HUES6 (cell line): ENCODE results near the gene GALNTL6.
"Not testable (repeated sequence)": the region's sequence is repeated elsewhere in the genome, so short reads cannot be mapped to it uniquely, and the experiment has no call there.

ENCODE experiments used
- H3K27ac ChIP-seq: 2 replicates; pipeline ENCODE4 v1.7.0; 2013; ENCODE audit warnings: low read depth, mild to moderate bottlenecking, low read length, inconsistent platforms
- H3K27me3 ChIP-seq: 2 replicates; pipeline ENCODE4 v1.6.1; 2013; ENCODE audit warnings: low read length; ENCODE audit not compliant: control insufficient read depth, insufficient read depth
- H3K36me3 ChIP-seq: 2 replicates; pipeline ENCODE4 v1.6.1; 2013; ENCODE audit warnings: low read length; ENCODE audit not compliant: control insufficient read depth, insufficient read depth
- H3K4me1 ChIP-seq: 2 replicates; pipeline ENCODE4 v1.6.1; 2013; ENCODE audit warnings: low read length; ENCODE audit not compliant: control insufficient read depth, insufficient read depth
- H3K4me3 ChIP-seq: 2 replicates; pipeline ENCODE4 v1.5.1; 2013; ENCODE audit warnings: low read depth, low read length
- H3K9ac ChIP-seq: one replicate; pipeline ENCODE4 v1.6.1; 2013; ENCODE audit warnings: mild to moderate bottlenecking, low read length
- H3K9me3 ChIP-seq: 2 replicates; pipeline ENCODE4 v1.6.1; 2013; ENCODE audit warnings: low read depth, low read length; ENCODE audit not compliant: control insufficient read depth, insufficient read depth

GALNTL6 gene

DNA sequence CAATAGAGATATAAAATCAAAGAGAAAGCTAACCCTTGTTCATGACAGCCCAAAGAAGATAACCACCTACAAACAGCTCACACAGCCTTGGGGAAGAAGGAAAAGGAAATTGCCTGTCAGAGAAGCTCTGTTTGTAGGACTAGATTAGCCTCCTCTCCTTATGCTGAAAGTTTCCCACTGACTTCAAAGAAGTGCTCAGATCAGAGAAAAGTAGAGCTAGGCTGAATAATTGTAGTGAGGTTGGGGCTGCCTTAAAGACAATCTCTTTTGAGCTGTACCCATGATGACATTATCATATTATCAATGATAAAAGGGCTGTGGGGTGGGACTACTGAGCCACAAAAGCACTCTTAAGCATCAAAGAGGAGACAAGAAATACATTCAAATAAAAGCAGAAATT lies 1132.4 kb downstream of the GALNTL6 start:
- Histone ChIP-seq H3K27me3 (no peaks in the 10 kb centered on the region), H3K36me3 (no peaks in the 10 kb centered on the region), H3K4me1 (0 out of 2 replicates have a peak, but pooled peaks cover 7% of the 10 kb centered on the region), H3K4me3 (no peak overlapping the region), H3K27ac (no peak overlapping the region), H3K9me3 (no peaks in the 10 kb centered on the region), H3K9ac (no peak overlapping the region)

- H3K36me3 ChIP-seq = no peaks in the 10 kb centered on the region
- 0 out of 2 replicates have a peak, but pooled peaks cover 7% of the 10 kb centered on the region for H3K4me1 ChIP-seq
- no peak overlapping the region for H3K4me3 ChIP-seq
- H3K27ac ChIP-seq = no peak overlapping the region
- no peak overlapping the region for H3K9ac ChIP-seq
- no peaks in the 10 kb centered on the region for H3K9me3 ChIP-seq
- H3K27me3 ChIP-seq = no peaks in the 10 kb centered on the region
Observed at GRCh38 chr4:172946503-172946902, 1133.3 kb downstream of the GALNTL6 start.

- Histone ChIP-seq H3K4me3 (no peak overlapping the region), H3K4me1 (0 out of 2 replicates have a peak, but pooled peaks cover 14% of the 10 kb centered on the region), H3K27ac (no peak overlapping the region), H3K27me3 (no peaks in the 10 kb centered on the region), H3K36me3 (no peaks in the 10 kb centered on the region), H3K9ac (no peak overlapping the region), H3K9me3 (no peaks in the 10 kb centered on the region)
Observed at GRCh38 chr4:172947594-172947993, 1134.4 kb downstream of the GALNTL6 start.

DNA sequence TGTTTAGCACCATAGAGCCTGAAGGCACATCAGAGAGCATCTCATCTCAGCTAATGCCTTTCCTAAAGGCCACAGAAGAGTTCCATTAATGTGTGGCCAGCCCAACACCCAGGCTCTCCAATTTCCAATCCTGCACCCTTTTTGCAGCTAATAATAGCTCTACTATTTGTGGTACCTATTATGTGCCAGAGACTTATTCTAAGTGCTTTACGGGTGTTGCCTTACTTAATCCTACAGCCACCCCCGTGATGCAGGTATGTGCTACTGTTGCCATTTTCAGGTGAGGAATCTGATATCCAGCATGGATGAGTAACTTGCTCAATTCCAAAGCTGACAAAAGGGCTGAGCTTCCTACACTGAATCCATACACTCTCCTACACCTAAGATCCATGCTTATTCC lies 1137.8 kb downstream of the GALNTL6 start:
- H3K36me3 ChIP-seq = no peaks in the 10 kb centered on the region
- H3K4me3 ChIP-seq = no peak overlapping the region
- 0 out of 2 replicates have a peak, but pooled peaks cover 7% of the 10 kb centered on the region for H3K4me1 ChIP-seq
- H3K27me3 ChIP-seq = no peaks in the 10 kb centered on the region
- H3K27ac ChIP-seq = no peak overlapping the region
- no peaks in the 10 kb centered on the region for H3K9me3 ChIP-seq
- H3K9ac ChIP-seq = no peak overlapping the region

DNA sequence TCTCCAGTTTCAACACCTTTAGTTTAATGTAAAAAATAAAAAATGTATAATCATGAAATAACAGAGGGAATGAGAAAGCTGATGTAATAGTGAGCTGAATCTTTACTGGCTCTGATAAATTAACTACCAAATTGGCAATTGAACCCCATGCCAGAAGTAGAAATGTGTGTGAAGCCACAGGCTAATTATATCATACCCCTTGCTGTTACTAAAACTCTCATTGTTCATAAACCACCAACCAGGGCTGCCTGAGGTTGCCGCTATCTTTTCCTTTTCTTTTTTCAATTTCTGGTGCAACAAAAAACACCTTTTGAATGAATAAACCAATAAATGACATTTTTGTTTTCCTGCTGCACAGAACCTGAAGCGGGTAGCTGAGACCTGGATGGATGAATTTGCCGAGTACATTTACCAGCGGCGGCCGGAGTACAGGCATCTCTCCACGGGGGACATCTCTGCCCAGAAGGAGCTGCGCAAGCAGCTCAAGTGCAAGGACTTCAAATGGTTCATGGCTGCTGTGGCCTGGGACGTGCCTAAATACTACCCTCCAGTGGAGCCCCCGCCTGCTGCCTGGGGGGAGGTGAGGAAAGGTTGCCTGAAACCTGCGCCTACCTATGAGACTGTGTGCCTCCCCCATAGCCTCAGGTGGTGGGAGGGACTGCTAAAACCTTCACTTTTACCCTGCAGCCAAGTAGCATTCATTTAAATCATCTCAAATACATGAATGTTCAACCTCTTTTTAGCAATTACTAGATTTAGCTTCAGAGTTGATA lies 1138.7 kb downstream of the GALNTL6 start:
- 0 out of 2 replicates have a peak, but pooled peaks cover 7% of the 10 kb centered on the region for H3K4me1 ChIP-seq
- H3K9me3 ChIP-seq = no peaks in the 10 kb centered on the region
- H3K27me3 ChIP-seq = no peaks in the 10 kb centered on the region
- no peak overlapping the region for H3K9ac ChIP-seq
- H3K4me3 ChIP-seq = no peak overlapping the region
- H3K36me3 ChIP-seq = no peaks in the 10 kb centered on the region
- H3K27ac ChIP-seq = no peak overlapping the region

DNA sequence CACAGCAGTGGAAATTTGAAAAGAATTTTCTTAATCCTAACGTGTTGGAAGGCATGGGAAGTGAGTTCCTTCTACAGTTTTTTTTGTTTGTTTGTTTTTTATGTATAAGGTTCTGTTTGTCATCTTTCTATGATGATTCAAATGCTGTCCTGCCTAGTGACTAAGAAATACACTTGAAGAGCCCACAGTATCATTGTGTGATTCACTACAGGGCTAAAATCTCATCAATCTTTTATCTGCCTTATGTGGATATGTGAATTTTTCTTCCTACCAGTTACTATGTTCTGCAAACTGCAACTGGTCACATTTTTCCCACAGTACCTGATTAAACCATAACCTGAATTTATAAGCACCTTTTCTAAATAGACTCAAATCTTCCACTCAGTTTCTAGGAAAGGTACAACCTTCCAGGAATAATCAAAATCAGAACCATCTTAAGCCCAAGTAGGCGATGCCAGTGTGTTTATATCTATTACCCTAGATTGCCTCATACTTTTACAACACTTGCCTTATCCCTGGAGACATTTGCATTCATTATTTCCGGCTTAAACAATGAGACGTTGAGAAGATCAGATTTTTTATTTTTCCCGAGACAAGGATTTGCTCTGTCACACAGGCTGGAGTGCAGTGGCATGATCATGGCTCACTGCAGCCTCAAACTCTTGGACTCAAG lies 1140.8 kb downstream of the GALNTL6 start:
- no peaks in the 10 kb centered on the region for H3K27me3 ChIP-seq
- H3K27ac ChIP-seq = no peak overlapping the region
- H3K4me3 ChIP-seq = no peak overlapping the region
- H3K36me3 ChIP-seq = no peaks in the 10 kb centered on the region
- H3K9me3 ChIP-seq = no peaks in the 10 kb centered on the region
- H3K4me1 ChIP-seq = 0 out of 2 replicates have a peak, but pooled peaks cover 7% of the 10 kb centered on the region
- H3K9ac ChIP-seq = no peak overlapping the region

DNA sequence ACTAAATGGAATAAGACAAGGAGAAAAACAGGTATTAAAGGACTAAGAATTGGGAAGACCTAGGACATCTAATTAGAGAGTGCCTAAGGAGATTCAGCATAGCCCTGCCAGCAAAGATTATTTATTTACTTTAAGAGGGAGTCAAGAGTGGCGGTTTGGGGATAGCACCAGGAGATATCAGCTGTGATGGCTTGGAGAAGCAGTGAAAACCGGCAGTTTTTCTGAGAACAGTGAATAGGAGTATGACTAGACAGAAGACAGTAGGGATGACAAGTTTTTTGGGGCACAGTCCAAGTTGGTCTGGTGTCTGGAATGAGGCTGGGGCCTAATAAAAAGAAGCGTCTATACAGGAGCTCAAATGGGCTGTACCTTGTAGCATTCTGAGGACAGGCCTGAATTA lies 1143.1 kb downstream of the GALNTL6 start:
- H3K4me1 ChIP-seq, H3K27ac ChIP-seq, H3K27me3 ChIP-seq, H3K9ac ChIP-seq, H3K9me3 ChIP-seq, H3K36me3 ChIP-seq, H3K4me3 ChIP-seq: not testable (repeated sequence)

DNA sequence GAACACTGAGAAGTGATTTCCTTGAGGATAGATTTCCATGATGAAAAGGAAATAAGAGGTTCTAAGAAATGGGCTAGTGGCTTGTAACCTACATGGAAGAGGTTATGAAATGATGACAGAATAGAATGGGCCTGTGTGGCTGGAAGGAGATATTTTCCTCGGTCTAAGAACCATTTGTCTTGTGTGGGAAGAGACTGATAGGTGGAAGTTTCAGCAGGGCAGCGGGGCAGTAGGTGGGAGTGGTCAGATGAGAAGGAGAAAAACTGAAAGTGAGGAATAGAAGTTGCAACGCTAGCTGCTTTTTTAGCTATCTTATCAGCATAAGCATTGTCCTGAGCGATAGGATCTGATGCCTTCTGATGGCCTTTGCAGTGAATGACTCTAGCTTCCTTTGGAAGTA lies 1144.0 kb downstream of the GALNTL6 start:
- H3K27me3 ChIP-seq = no peaks in the 10 kb centered on the region
- H3K9me3 ChIP-seq = no peaks in the 10 kb centered on the region
- no peaks in the 10 kb centered on the region for H3K36me3 ChIP-seq
- H3K4me1 ChIP-seq = 0 out of 2 replicates have a peak, but pooled peaks cover under 1% of the 10 kb centered on the region
- no peak overlapping the region for H3K27ac ChIP-seq
- H3K4me3 ChIP-seq = no peak overlapping the region
- no peak overlapping the region for H3K9ac ChIP-seq

DNA sequence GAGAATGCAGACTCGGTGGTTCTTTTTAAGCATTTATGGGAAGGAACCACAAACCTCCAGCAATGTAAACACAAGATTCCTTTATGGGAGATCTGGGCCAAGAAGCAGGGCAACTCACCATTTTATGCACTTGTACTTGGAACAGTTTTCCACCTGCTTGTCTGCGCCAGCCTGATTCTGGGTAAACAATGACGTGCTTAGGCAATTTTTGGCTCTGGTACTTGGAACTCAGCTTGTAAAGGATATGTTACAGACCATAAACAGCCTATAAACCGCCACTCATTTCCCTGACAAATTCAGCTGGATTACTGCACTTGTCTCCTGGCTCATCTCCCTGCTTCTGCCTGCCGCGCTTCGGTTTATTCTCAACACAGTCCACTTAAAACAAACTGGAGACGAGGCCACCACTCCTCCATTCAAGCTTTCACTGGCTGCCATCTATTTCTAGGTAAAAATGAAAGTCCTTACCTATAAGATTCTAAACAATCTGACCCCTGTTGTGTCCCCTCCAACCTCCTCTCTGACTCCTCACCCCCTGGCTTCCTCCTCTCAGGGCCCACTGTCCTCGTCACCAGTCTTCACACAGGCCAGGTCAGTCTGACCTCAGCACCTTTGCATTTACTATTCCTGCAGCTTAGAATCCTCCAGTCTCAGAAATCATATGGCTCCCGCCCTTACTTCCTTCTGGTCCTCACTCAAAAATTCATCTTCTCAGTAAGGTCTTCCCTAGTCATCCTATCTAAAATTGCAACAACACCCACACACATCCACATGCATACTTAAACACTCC lies 1149.6 kb downstream of the GALNTL6 start:
- Histone ChIP-seq H3K27me3 (no peaks in the 10 kb centered on the region), H3K9ac (no peak overlapping the region), H3K27ac (no peak overlapping the region), H3K9me3 (no peaks in the 10 kb centered on the region), H3K36me3 (no peaks in the 10 kb centered on the region), H3K4me3 (no peak overlapping the region), H3K4me1 (no peaks in the 10 kb centered on the region)

- Histone ChIP-seq H3K4me1 (no peaks in the 10 kb centered on the region), H3K27ac (no peak overlapping the region), H3K9me3 (no peaks in the 10 kb centered on the region), H3K27me3 (no peaks in the 10 kb centered on the region), H3K9ac (no peak overlapping the region), H3K4me3 (no peak overlapping the region), H3K36me3 (no peaks in the 10 kb centered on the region)
Observed at GRCh38 chr4:172963498-172964294, 1150.5 kb downstream of the GALNTL6 start.
